Measurements from ENCODE around the gene KRT73.

The KRT73 gene

DNA sequence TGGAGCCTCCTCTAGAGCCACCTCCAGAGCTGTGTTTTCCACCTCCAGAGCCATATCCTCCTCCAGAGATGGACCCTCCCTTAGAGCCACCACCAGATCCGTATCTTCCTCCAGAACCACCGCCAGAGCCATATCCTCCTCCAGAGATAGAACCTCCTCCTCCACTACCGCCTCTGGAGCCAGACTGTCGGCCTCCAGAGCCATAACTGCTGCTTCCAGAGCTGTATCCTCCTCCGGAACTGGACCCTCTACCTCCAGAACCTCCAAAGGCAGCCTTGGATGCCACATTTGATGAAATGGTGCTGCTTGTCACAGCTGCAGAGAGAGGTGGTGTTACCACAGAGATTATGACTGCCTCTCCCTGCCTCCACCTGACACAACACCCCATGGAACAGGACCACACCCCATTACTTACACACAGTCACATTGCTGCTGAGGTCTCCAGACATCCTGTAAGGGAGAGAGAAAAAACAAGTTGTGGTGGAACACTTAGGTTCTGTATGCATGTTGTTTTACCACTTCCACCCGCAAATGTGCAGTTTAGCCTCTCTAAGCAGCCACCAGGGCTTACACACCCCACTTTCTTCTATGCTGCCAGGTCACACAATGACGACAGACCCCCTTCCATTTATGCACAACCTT, 26.9 kb upstream of the KRT73 start:
- DNase-seq (ENCODE audit: low spot score): no peak

DNA sequence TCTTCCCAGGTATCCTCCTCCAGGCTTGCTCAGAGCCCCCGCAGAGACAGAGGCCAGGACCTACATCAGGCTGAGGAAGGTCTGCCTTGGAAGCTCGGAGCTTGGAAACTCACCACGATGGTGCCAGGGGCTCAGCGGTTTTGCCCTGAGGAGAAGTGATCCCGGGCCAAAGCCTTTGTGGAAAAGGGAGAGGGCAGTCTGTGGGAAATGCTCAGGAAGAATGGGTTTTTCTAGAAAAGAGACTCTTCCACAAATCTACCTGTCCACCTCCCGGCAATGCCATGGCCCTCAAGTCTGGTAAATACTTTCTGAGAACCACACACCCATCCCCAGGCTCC, 25.7 kb upstream of the KRT73 start:
- DNase-seq (ENCODE audit: low spot score): no peak

DNA sequence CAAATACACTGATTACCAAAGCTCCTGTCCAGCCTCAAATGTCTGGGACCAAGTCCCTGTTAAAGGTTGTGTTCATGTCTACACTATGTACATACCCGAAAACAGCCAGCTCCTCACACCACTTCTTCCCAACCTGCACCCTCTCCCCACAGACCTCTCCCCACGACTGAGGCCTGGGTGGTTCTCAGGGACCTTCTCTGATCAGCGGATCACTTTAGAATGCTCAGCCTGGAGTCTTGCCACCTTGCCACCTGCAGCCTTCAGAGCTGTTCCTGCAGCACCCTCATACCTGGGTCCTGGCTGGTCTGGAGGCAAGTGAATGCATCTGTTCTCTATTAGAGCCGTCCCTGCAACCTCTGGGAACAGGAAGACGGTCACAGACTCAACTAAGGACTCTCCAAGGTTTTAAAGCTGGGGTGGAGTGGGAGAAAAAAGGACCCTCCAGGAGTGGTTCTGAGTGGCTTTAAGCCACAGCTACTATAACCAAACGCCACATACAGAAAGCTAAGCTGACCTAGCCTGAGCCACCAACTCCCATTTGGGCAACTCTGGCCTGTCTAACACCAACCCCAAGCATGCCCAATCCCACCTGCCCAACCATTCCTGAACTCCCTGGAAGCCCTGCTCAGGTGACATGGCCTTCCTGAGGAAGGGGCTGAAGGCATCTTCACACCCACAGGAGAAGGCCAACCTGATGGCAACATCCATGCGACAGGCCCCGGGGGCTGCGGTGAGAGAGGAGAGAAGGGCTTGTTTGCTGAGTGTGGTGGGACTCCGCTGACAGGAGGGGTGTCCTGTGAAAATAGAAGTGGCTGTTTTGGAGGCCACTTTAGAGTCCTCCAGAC, 25.1 kb upstream of the KRT73 start:
- no peak for DNase-seq (ENCODE audit: low spot score)

DNA sequence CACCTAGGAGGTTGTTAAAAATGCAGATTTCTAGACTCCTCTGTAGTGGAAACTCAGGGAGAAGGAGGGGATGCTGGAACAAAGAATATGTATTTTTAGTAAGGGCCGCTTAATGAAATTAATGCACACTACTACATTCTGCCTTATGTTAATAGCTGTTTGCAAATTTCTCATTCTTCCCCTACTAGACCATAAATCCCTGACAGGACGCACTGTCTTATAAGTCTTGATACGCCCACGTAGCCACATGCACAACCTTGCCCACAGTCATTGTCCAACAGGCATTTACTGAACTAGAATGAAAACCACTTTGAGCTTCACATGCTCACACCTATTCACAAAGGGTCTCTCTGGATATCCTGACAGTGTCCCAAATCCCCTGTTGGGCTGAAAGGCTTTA, 23.1 kb upstream of the KRT73 start:
- DNase-seq (ENCODE audit: low spot score): no peak

DNA sequence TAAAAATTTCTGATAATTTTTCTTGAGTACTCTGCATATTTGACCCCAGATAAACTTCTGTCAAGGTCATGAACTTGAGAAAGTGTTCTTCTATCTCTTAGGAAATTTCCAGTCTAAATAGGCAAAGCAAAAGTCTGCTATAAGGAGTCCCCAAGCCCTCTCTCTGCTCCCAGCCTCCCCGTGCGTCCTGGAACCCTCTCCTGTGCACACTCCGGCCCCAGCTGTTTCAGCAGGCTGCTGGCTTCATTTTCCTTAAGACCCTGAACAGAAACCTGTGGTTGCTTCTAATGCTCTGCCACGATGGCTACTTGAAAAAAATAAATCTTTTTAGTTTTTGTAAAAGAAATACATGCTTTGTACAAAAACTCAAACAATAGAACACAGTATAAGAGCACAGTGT, 18.9 kb upstream of the KRT73 start:
- no peak for DNase-seq (ENCODE audit: low spot score)

DNA sequence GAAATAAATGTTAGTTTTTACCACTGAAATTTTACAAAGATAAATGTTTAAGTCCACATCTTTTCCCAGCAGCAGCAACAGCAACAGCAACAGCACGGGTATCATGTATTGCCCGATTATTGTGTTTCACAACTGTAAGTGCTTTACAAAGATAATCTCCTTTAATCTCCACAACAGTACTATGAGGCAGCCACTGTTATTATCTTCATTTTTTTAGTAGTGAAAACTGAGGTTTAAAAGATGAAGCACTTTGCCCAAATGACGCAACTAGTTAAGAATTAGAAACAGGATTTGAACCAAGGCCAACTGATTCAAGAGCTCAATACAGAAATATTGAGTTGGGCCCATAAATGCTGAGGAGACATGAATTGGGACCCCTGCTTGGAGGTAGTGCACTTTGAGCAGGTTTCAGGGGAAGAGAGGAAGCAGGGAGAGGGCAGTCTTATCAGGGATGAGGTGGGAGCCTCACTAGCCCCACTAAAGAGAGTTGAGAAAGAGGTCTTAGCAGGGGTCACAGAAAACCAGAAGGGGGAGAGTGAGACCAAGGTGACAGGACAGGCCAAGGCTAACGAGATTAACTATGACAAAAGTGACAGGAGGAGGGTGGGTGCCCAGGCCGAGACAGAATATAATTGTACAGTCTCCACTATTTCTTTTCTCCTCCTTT, 18.4 kb upstream of the KRT73 start:
- DNase-seq (ENCODE audit: low spot score): no peak

DNA sequence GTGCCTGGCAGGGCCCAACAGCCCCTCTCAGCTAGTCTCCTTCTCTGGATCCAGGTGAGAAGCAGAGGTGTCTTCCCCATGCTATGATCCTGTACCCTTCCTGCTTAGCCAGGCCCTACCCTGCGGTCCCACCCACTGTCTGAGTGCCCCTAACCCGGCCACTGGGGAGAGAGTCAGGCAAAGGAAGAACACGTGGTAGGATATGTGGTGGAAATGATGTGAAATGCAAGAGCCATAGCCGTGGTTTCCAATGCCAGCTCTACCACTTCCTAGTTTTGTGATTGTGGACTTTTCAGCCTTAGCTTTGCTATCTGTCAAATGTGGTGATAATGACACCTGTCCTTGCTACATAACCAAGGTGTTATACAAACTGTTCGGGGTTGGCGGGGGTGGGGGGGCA, 17.8 kb upstream of the KRT73 start:
- no peak for DNase-seq (ENCODE audit: low spot score)

DNA sequence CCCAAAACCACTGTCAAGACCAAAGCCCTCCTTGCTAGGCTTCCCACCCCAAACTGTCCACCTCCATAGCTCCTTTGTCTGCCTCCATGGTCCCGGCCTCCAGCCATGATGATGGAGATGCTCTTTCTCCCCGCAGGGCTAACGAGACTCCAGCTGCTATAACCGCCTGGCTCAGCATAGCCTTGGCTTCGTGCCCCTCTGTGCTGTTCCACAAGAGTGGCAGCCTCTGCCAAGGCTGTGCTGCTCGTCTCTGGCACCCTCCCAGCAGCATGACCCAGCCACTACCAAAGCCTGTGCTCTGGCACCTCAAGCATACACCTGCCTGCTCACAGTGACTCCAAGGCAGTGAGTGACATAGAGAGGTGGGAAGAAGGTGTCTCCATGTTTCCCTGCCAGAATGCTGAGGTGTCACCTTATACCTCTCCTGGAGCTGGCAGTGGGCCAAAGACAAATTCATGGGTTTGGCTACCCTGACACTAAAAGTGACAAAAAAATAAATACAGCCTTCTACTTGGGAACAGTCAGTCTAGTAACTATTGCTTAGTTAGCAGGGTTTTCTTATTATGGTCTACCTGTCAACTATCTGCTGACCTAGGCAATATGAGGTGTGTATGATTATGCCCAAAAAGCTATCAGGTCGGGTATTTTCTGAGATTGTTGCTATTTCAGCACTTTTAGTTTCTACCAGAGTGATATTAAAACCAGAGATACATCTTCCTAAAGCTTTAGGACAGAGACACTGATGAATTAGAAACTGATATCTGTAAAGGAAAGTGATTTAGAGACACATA, 16.1 kb upstream of the KRT73 start:
- DNase-seq (ENCODE audit: low spot score): no peak

DNA sequence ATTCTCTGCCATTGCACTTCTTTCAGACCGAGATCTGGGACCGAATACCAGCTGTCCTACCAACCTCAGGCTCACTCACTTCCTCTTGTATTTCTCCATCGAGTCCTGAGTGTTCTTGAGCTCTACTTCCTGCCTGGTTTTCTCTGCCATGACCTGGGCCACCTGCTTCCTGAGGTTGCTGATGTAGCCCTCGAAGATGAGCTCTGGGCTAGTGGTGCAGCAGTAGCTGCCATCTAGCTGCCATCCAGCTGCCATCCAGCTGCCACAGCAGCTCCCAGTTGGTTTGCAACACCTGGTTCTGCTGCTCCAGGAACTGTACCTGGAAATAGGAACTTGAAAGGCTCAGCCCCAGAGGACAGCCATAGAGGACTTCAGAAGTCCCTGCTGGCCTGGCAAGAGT, 15.0 kb upstream of the KRT73 start:
- no peak for DNase-seq (ENCODE audit: low spot score)

DNA sequence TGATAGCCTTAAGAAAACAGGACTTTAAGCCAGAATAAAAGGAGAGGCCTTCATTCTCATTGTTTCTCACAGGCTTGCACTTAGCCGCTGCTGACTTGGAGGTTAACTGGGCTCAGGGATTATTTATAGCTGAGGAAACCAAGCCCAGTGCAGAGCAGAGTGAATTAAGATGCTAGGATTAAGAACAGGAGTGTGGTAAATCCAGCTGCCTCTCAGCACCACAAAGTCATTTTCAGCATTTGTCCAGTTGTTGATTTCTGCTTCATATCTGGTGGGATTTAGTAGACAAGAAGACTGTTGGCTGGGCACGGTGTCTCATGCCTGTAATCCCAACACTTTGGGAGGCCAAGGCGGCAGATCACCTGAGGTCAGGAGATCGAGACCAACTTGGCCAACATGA, 14.3 kb upstream of the KRT73 start:
- no peak for DNase-seq (ENCODE audit: low spot score)

DNA sequence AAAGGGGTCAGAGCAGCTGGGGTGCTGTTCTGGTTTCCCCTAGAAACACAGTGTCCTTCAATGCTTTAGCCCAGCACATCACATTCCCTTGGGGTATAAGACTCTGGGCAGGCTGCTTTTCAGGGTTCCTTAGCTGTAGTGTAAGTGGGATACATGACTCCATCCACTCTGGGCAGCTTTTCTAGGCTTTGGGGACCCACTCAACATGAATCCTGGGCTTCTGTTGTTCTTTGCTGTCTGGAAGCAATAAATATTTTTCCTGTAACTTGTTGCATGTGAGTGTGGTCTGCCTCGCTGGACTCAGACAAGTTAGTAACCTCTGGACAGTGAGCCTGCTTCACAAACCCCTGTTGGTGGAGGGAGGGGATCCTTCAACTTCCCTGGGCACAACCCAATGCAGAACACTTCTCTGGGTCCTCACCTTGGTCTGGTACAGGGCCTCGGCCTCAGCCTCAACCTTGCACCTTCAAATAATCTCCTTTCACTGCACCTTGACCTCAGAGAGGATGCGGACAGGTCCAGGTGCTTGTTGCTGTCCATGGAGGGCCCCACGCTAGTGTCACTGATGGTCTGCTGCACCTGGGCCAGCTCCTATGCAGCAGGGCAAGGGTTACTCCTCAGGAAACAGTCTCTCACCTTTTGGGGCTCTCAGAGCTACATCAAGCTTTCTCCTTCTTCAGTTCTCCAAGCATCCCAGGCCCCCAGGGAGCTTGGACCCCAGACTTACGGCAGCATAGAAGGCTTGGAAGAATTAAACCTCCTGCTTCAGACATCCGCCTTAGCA, 13.5 kb upstream of the KRT73 start:
- DNase-seq (ENCODE audit: low spot score): no peak

DNA sequence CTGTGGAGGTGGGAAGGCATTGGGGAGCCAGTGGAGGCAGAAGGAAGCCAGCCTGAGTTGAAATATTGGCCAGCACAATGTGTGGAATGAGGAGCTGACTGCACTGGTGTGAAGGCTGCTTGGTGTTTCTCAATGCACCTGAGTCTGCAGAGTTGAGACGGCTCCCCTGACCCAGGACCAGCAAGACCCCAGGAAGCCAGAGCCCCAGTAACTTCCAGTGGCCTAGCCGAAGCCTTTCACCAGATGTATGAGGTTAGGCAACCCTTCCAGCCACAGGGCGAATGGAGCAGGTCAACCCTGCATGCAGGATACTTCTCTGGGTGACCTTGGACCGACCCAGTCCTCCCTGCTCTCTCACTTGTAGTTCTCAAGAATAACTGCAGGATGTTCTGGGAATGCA, 12.9 kb upstream of the KRT73 start:
- DNase-seq (ENCODE audit: low spot score): no peak

DNA sequence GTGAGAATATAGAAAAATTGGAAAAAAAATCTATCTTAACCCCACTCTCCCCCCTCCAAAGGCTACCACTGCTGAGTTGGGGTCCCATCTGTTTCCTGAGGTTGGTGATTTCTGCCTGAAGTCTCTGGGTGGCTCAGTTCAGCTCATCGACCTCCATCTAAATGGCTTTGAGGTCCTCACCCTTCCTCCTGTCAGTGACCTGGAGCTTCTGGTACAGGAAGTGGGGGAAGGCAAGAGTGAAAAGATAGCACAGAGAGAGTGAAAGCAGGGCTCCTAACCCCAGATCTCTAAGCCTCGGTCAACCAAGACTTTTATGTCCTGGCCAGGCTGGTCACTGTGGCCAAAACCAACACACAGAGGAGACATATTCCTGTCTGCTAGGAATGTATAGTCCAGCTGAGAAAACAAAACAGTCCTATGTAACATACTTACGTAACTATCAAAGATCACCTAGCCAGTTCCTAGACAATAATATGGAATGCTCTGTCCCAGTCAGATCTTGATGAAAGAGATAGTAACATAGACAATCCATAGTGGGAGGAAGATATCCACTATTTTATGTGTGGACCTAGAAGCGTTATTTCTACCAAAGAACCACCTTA, 12.3 kb upstream of the KRT73 start:
- DNase-seq (ENCODE audit: low spot score): no peak

DNA sequence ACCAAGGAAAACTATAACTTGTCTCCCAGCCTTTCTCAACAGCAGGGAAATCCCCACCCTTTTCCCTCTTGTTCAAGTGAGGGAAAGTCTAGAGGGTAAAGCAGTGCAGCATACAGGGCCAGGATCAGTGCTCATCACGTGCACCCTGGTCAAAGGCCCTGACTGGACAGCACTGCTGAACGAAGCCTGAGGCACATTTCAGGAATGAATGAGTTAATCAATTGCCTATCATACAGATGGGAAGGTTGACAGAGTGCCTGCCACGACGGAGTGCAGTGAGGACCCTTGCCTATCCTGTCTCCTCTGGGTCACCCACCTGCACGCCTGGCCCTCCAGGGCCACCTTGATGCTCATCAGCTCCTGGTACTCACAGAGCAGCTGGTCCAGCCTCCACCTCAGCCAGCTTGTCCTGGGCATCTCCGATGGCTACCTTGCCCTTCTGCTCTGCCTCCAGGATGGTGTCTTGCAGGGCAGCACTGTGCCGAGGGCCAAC, 11.7 kb upstream of the KRT73 start:
- DNase-seq (ENCODE audit: low spot score): no peak

DNA sequence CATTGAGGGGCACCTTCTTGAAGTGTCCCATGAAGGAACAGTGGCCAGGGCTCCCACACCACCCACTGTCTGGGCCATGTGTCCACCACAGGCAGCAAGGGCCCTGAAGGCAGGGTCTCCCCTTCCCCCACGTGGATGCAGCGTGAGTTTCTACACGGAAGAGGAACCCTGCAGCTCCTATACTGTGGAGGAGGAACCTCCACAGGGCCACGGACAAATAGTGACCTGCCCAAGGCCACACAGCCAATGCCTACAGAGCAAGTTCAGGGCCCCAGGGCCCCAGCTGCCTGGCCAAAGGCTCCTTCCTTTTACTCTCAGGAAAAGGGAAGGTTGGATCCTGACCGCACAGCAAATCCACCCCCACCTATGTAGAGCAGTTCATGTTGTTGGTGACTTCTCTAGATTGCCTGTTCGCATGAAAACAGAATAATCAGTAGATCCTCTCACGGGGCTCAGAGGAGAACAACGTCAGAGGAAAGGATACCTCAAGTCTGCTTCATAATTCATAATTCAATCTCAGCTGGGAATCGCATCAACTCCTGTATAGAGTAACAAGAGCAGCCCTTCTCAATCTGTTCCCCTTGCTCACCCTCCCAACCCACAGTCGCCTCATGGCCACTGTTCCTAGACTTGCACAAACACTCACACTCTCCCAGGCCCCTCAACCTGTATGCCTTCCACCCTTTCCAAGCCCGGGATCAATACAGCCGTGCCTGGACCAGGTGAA, 11.1 kb upstream of the KRT73 start:
- DNase-seq (ENCODE audit: low spot score): no peak

DNA sequence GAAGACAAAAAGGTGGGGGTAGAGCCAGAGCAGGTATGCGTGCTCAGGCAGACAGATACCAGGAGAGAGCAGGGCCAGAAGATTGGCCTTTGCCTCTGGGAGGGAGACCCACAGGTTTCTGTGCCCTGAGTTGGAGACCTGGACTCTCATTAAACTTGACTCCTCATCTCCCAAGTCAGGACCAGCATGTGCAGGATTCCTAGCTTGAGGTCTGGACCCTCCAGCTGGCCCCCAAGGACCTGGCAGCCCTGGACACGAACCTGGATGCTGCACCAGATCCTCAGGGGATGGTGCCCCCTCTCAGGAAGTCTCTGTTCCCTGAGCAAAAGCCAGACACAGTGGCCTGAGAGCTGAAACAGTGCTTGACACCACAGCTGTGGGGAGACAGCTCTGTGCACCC, 10.5 kb upstream of the KRT73 start:
- no peak for DNase-seq (ENCODE audit: low spot score)

DNA sequence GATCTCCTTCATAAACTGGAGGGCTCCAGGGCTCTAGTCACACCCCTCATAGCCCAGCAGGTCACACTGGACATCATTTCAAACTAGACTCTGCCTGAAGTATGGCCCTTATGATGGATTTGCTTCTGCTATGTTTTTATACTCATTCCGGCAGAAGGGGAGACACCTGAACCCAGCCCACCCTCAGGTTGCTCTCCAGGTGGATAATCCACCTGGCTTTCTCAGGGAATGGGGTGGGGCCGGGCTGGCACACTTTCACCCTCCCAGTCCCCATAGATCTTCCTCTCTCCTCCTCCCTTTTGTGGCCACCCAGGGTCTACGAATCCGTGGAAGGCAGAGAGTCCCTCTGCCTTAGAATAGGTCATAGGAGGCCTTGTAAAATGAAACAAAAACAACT, 9.8 kb upstream of the KRT73 start:
- no peak for DNase-seq (ENCODE audit: low spot score)

DNA sequence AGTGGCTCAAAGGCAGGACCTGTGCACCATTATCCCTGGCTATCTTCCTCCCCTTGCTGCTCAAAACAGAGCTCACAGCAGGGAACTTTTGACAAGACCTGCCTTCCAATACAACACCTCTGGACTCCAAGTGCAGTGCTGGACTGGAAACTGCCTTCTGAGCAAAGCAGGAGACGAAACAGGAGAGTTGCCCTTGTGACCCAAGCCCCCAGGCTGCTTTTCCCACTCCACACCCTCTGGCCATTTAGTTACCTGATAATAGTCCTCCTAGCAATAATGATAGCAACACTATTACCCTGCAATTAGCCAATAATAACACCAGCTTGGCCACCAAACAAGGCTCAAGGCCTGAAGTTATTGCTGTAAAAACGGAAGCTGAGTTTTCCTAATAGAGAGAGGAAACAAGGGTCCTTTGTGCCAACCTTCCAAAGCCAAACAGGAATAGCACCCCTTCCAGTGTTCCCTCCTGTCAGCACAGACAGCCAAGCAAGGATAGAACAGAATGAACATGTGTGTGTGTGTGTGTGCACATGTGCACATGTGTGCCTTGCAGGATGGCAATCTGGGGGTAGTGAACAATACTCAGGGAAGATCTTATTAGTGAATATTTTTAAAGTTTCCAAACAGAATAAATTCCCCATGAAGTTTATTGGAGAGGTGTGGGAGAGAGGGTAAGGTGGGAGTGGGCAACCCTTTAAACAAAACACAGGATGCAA, 9.2 kb upstream of the KRT73 start:
- no peak for DNase-seq (ENCODE audit: low spot score)

DNA sequence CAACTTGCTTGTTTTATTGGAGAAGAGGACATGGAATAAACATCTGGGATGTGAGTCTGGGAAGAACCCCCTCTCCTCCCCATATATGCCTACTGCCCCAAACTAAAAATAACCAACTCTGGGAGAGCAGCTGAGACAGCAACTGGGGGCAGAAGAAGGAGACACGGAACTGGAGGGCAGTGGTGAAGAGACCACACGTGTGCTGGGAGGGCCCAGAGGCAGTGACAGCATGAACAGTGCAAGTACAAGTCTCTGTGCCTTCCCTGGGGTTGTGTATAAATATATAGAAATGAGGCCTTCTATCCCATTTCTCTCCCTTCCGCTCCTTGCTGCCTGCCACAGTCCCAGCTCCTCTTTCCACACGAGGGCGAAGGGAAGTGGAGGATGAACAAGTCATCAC, 4.0 kb upstream of the KRT73 start:
- DNase-seq (ENCODE audit: low spot score): no peak

DNA sequence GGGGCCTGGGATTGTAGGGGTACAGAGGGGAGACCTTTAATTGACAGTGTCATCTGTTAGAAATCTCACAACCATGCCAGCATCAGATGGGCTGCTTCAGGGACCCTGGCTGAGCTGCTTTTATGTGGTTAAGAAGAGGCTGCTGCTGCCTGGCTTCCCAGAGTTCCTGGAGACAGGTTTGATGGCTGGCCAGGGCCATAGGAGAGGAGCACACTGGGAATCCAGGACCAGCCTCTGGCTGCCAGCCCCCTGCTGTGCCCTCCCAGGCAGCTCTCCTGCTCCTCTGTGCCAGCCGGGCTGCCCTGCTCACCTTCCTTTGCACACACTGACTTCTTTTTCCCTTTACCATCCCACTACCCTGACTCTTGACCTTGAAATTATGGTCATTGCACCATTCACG, 507 bp upstream of the KRT73 start:
- no peak for DNase-seq (ENCODE audit: low spot score)

Measured in left forelimb (tissue), 1 donor.